Fibroblast of the aortic adventitia (primary cell): ENCODE data around the gene TGFA. TPM values are rescaled to one million over a fixed set of nuclear protein-coding genes. Genes with fewer than 3 reads are reported as not detected.

Experiments used
- DNase-seq: peaks from one replicate; pipeline ENCODE4 v3.0.0-alpha.2; 2010; ENCODE audit warnings: low read depth
- H3K4me3 ChIP-seq: 2 replicates; pipeline ENCODE4 v1.5.1; 2011; ENCODE audit warnings: low read depth, mild to moderate bottlenecking, control low read depth, low read length, moderate library complexity
- CTCF ChIP-seq: IDR thresholded peaks from 2 replicates; pipeline ENCODE4 v1.5.1; 2011; ENCODE audit warnings: mild to moderate bottlenecking, low read length, control low read depth, inconsistent platforms; ENCODE audit not compliant: insufficient read depth
- total RNA-seq: library from RNA; depleted of rRNA; stranded (reverse); fragments of >200 nt; gene quantifications from 2 replicates; pipeline ENCODE4 v1.2.3, GENCODE V29; 2012; ENCODE audit warnings: low replicate concordance

Gene TGFA
- total RNA-seq, 1 donor: not detected

DNA sequence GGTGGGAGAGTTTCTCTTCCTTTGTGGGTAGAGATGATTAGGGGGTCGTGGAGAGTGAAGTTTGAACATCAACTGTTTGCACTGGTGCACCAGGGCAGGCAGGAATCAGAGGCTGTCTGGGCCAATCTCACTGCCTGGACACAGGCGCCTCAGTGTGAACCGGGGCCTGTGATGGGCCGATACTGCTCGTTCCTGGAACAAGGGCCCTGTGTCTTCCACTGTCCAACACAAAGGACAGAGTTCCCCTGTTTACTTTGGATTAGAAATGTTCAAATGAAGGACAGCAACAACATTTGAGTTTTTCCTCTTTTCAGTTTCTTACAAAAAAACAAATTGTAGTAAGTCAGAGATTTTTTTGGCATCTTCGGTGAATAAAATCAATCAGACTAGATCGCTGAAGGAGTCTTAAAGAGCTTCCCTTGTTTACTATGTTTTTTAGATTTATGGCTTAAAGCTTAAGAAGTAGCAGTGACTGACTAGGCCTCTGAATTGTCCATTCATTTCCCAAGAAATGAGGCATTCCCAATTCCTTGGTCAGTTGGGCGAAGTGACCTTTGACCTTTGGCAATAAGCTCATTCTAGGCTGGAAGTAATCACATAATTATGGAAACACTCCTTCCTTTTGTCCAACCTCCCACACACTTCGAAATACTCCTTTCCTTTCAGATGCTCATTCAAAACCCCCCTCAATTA is 11.6 kb upstream of the TGFA start:
- no peak for TF ChIP-seq CTCF
- DNase-seq: no peak
- H3K4me3 ChIP-seq: no peak overlapping the region

DNA sequence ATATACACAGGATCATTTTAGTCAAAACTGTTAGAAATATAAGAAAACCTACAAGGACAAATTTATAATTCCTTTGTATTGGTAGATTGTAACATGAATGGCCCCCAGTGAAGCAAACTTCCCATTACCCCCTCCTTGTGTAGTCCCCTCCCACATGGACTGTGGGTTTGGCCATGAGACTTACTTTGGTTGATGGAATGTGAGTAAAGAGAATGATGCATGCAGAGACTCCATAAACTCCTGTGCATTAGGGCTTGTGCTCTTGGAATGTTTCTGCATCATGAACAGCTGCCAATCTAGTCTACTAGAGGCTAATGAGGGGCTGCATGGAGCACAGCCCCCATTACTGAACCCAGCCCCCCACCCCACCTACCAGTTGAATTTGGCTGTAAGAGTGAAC is 8.3 kb upstream of the TGFA start:
- H3K4me3 ChIP-seq: no peak overlapping the region
- no peak for DNase-seq
- TF ChIP-seq CTCF: no peak

DNA sequence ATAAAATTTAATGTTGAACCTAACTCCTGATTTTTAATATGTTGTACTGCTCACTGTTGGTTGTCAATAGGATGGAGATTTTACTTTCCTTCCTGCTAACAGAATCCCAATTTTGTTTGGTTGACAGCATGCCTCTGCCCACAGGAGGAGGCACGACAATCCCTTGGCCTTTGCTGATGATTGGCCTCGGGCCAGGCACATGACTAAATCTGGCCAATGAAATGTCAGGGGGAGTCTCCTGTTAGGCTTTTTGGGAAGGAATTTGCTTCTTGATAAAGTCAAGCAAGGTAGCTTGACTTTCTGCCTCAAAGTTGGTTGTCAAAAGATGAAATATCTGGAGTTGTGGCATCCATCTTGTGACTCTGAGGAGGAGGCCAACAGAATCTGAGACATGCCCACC is 6.8 kb upstream of the TGFA start:
- no peak for TF ChIP-seq CTCF
- no peak overlapping the region for H3K4me3 ChIP-seq
- DNase-seq: no peak

GRCh38 chr2:70560040-70560439 is 6.4 kb upstream of the TGFA start:
- DNase-seq: no peak
- TF ChIP-seq CTCF: no peak
- H3K4me3 ChIP-seq: no peak overlapping the region

- H3K4me3 ChIP-seq: no peak overlapping the region
- DNase-seq: no peak
- no peak for TF ChIP-seq CTCF
These were observed 4.7 kb upstream of the TGFA start for GRCh38 chr2:70558195-70558808.

DNA sequence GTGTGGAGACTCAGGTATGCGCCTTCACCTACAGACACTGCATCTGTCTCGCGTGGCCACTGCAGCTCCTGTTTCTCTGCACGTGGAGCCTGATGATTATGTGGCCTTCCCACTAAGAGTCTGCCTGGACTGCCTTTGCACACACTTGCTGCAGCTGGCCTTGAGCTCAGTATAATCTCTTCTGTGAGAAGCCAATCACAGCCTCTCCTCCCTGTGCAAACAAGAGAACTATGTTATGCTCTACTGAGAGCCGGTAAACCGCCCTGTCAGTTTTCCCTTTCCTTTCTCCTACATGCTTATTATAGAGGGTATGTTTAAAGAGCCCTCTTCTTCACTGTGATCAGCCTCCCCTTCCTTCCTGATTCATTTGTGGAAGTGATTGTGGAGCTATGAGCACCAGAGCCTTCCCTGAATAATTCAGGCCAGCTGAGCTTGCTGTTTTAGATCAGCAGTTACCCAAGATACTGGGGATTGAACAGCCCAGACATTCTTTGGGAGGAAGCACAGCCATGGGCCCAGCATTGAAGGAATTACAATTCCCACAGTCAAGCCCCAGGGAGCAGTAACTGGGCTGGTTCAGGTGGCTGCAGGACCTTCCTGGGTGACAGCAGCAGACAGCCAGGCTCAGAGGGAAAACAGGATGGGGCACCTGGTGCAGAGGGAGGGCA is 3.7 kb upstream of the TGFA start:
- DNase-seq: no peak
- no peak overlapping the region for H3K4me3 ChIP-seq
- no peak for TF ChIP-seq CTCF
